NCI-H748 (cell line): Measurements from ENCODE around the gene TMEM50A.
"Not testable (repeated sequence)": the region's sequence is repeated elsewhere in the genome, so short reads cannot be mapped to it uniquely, and the experiment has no call there.

Source experiments
- DNase-seq: peaks from one replicate; lab custom pipeline; 2025; ENCODE audit not compliant: unreplicated experiment; lab: John Stamatoyannopoulos, UW

The TMEM50A gene

GRCh38 chr1:25329950-25330349, 8.2 kb upstream of the TMEM50A start:
- DNase-seq, result not testable (repeated sequence)

GRCh38 chr1:25336922-25337354, 1.2 kb upstream of the TMEM50A start:
- DNase-seq, result peak; percentile 42

- not testable (repeated sequence) for DNase-seq
Measured at GRCh38 chr1:25337483-25338187, 499 bp upstream of the TMEM50A start.

GRCh38 chr1:25338986-25339385, 852 bp downstream of the TMEM50A start:
- peak; percentile 17 for DNase-seq

GRCh38 chr1:25341746-25342145, 3.6 kb downstream of the TMEM50A start:
- DNase-seq, result no peak

- no peak for DNase-seq
Measured at GRCh38 chr1:25342846-25343245, 4.7 kb downstream of the TMEM50A start.

GRCh38 chr1:25343872-25344271, 5.7 kb downstream of the TMEM50A start:
- no peak for DNase-seq

- DNase-seq, result no peak
Measured at GRCh38 chr1:25347556-25347955, 9.4 kb downstream of the TMEM50A start.

- no peak for DNase-seq
Measured at GRCh38 chr1:25349606-25350005, 11.5 kb downstream of the TMEM50A start.

GRCh38 chr1:25355841-25356395, 17.8 kb downstream of the TMEM50A start:
- DNase-seq, result no peak

- DNase-seq, result no peak
Measured at GRCh38 chr1:25356441-25356840, 18.3 kb downstream of the TMEM50A start.

GRCh38 chr1:25356848-25357247, 18.7 kb downstream of the TMEM50A start:
- no peak for DNase-seq

- no peak for DNase-seq
Measured at GRCh38 chr1:25360596-25361581, 22.8 kb downstream of the TMEM50A start.

- no peak for DNase-seq
Measured at GRCh38 chr1:25361901-25362300, 23.8 kb downstream of the TMEM50A start.

GRCh38 chr1:25362634-25363559, 24.8 kb downstream of the TMEM50A start:
- not testable (repeated sequence) for DNase-seq

- no peak for DNase-seq
Measured at GRCh38 chr1:25369241-25369640, 31.1 kb downstream of the TMEM50A start.

- DNase-seq, result not testable (repeated sequence)
Measured at GRCh38 chr1:25369691-25370271, 31.6 kb downstream of the TMEM50A start.

GRCh38 chr1:25371757-25372156, 33.6 kb downstream of the TMEM50A start:
- DNase-seq, result not testable (repeated sequence)

GRCh38 chr1:25378367-25378766, 40.2 kb downstream of the TMEM50A start:
- DNase-seq, result not testable (repeated sequence)

- DNase-seq, result not testable (repeated sequence)
Measured at GRCh38 chr1:25382543-25382942, 44.4 kb downstream of the TMEM50A start.
